Erythroblast (primary cell): ENCODE results near the gene IGLL1.
"Not testable (repeated sequence)": the region's sequence is repeated elsewhere in the genome, so short reads cannot be mapped to it uniquely, and the experiment has no call there.

ENCODE experiments used
- DNase-seq, 2 experiments: peaks; one replicate each; lab custom pipeline; 2025; lab: John Stamatoyannopoulos, UW
- GATA1 ChIP-seq: IDR thresholded peaks from 2 replicates; pipeline ENCODE4 v1.6.1; 2011; ENCODE audit warnings: low read depth, mild to moderate bottlenecking, control low read depth, low read length, moderate library complexity
- POLR2A ChIP-seq: IDR thresholded peaks from 2 replicates; pipeline ENCODE4 v1.6.1; 2011; ENCODE audit warnings: mild to moderate bottlenecking, low read length

The IGLL1 gene

DNA sequence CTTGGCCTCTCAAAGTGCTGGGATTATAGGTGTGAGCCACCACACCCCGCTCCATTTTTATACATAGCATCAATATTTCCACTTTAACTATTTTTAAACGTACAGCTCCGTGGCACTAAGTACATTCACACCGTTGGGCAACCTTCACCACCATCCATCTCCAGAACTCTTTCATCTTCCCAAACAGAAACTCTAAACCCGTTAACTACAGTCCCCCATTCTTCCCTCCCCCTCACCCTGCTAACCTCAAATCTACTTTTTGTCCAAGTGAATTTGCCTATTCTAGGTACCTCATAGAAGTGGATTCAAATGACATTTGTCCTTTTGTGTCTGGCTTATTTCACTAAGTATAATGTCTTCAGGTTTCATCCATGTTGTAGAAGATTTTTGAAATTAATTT is 3.4 kb downstream of the IGLL1 start:
- TF ChIP-seq POLR2A (no peak), GATA1 (no peak)
- no peak for DNase-seq

DNA sequence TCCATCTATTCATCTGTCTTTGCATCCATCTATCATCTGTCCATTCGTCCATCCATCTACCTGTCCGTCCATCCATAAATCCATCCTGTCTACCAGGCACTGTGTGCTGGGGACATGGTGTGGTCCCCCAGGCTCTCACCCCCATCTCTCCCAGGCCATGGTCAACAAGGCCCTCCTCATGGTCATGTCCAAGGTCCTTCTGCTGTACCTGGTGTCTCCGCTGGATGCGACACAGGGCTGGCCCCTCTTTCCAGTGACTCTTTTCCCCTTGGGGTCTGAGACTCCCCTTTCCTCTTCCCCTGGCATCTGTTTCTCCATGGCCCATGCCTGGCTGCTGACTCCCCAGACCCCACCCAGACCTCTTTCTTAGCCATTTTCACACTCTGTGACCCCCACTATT is 4.5 kb downstream of the IGLL1 start:
- no peak for DNase-seq

DNA sequence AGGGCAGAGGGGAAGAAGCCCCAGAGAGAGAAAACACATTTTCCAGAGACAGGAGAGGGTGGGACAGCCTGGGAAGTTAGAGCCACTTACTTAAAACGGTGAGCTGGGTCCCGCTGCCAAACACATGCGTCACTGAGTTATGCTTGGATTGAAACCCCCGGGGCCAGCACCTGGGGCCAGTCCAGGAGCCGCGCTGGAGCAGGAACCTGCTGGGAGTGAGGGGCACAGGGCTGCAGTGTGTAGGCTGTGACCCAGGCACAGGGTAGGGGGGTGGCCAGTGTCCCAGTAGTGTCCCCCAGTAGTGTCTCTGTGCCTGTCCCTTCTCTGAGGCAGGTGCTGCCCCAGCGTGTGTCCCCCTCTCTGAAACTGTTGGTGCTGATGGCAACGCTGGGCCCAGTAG is 5.2 kb downstream of the IGLL1 start:
- no peak for DNase-seq
- TF ChIP-seq GATA1 (no peak), POLR2A (no peak)

More for the DNA sequence above, 4.5 kb downstream of the IGLL1 start:
- TF ChIP-seq POLR2A: no peak
- TF ChIP-seq GATA1: no peak

DNA sequence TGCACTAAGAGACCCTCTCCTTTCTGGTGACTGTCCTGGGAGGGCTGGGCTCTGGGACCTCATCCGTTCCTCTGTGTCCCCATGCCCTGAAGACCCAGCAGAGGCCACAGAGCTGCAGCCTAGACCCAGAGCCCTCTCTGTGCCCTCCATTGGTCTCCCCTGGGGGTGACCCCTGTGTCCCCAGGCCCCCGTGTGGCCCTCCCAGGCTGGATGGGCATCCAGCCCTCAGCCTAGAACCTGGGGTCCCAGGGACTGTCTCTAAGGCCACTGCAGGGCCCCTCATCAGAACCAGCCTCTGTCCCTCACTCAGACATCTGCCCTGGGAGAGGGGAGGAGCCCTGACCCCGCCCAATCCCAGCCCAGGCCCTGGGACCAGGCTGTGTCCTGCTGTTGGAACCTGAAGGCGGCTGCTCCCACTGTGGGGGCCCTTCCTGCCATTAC is 5.7 kb downstream of the IGLL1 start:
- TF ChIP-seq POLR2A (no peak), GATA1 (no peak)
- no peak for DNase-seq

DNA sequence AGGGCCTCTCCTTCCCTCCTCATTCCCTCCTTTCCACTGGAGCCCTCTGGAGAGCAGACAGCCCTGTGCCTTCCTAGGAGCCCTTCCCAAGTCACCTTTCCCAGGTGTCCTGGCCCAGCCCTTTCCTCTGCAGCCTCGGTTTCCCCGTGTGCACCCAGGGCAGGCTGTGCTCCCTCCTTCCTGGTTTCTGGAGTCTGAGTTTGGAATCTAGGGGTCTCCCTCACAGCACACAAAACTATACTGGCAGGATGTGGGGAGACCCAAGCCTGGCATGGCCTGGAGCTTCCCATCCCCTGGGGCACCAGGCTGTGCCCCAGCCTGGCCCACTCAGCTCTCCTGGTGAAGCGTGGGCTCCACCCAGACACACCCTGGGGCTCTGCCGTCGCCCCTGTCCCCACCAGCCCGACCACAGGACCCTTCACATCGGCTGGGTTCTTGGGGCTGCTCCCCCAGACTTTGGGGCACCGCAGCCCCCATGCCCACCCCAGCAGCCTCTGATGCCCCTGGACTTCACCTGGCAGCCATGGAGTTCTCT is 6.3 kb downstream of the IGLL1 start:
- DNase-seq: not testable (repeated sequence)

DNA sequence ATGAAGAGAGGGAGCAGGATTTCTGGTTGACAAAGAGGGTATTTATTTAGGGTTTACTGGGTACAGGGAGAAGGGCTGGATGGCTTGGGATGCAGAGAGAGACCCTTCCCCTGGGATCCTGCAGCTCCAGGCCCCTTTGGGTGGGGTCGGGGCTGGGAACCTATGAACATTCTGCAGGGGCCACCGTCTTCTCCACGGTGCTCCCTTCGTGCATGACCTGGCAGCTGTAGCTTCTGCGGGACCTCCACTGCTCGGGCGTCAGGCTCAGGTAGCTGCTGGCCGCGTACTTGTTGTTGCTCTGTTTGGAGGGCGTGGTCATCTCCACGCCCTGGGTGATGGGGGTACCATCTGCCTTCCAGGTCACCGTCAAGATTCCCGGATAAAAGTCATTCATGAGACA is 7.0 kb downstream of the IGLL1 start:
- DNase-seq: not testable (repeated sequence)

DNA sequence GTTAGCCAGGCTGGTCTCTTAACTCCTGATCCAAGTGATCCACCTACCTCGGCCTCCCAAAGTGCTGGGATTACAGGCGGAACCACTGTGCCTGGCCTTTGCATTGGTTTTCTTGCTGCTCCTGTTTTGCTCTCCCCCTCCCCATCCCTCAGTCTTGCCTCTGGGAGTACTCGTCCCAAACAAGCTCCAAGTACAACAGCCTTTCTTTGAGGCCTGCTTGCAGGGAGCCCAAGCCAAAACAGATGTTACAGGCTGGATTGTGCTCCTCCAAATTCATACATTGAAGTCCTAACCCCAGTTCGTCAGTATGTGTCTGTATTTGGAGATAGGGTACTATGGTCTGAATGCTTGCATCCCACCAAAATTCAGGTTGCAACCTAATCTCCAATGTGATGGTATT is 8.6 kb downstream of the IGLL1 start:
- TF ChIP-seq GATA1 (no peak), POLR2A (no peak)
- no peak for DNase-seq

DNA sequence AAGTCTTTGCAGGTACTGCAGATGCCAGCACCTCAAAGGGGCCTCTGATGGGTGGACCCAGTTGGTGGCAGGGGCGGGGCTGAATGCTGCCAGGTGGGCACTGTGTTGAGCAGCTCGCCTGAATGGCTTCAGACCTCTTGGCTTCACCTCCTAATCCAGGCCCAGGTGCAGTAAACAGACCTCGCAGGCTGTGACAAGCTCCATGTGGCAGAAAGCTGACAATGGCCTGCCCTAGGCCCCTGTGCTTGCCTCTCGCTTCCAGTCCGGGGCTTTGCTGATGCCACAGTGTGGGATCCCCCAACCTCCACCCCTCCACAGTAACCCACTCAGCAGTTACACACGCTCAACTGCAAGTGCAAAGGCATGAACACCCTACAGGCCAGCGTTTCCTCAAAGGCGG is 9.4 kb downstream of the IGLL1 start:
- TF ChIP-seq POLR2A: no peak
- no peak for DNase-seq

DNA sequence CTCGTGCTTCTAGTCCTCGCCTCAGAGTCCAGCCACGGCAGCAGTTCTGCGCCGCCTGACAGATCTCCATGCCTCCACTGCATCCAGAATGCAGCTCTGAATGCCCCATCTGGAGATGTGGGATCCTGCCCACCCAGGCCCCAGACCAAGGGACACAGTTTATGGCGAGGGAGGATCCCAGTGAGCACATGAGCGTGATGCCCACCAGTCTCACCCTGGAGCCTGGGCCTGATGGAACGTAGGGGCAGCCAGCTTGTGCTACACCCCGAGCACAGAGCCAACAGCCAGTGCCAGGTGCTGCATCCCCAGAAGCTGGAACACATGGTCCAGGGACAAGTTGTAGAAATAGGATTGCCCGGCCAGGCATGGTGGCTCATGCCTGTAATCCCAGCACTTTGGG is 10.4 kb downstream of the IGLL1 start:
- TF ChIP-seq GATA1 (no peak), POLR2A (no peak)
- no peak for DNase-seq

DNA sequence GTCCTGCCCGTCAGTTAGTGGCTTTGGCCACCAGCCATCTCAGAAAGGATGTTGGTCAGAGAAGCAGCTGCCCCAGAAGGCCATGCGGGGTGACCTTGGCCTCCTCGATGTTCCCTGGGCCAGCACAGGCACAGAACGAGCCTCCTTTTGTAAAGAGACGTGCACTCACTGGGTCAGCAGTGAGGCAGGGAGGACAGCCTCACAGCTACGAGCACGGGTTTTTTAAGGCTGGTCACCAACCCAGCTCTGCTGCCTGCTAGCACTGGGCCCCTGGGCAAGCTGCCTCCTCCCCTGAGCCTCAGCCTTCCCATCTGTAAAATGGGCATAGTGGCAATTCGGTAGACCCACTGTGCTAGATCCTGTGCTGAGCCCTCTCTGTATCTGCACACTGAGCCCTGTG is 10.8 kb downstream of the IGLL1 start:
- no peak for TF ChIP-seq POLR2A
- no peak for TF ChIP-seq GATA1
- no peak for DNase-seq

DNA sequence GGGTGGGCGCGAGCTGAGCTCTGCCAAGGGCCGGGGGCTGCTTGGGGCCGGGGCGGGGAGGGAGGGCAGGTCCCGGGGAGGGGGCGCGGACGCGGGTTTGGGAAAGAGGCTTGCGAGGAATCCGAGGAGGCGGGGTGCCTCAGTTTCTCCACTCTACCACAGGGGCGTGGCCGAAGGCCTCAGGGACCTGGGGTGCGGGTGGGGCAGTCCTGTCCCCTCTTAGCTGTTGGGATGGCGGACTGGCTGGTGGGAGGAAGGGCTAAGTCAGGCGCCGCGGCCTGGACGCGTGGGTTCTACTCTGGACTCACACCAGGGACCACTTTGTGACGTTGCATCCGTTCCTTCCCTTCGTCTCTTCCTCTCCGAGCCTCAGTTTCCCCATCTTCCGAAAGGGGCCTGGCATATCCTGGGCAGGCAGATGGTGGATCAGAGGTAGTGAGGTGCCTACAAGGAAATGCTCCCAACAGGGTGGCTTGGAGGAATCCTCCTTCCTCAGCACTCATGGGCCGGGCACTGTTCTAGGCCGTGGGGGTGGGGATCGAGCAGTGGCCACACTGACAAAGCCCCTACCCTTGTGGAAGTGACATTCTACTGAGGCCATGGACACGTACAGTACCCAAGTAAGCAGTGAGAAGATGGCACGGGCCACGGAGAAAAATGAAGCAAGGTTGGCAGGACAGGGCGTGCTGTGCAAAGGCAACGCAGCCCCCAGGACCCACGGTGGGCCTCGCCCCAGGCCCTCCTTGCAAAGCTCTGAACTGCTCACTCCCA is 13.2 kb downstream of the IGLL1 start:
- no peak for TF ChIP-seq GATA1
- TF ChIP-seq POLR2A: no peak
- DNase-seq: no peak

DNA sequence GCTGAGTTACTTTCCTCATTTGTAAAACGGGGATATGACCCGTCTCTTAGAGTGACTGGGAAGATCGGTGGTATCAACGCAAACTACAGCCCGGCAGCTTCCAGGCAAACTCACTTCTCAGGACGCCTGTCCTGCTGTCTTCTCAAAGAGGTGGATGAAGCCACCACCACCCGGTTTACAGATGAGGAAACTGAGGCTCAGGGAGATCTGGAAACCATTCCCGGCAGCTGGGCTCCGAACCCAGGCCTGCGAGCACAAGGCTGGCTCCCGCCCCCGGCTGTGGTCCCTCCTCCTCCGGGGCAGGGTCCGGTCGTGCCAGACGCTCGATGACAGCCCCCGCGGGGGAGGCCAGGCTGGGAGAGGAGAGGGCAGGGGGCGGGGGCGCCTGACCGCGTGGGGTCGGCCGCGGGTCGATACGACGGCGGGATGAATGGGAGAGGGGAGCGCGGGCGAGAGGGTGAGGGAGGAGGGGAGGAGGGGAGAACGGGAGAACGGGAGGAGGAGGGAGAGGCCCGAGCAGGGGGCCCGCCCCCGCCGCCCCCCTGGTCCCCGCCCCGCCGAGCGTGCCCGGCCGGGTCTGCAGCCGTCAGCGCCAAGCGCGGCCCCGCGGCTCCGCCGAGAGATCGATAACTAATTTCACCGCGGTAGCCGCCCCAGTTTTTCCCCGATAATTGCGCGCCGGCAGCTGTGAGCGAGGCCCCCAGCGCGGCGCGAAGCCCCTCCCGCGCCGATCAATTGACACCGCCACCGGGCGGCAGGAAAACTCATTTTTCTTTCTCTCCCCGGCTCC is 14.0 kb downstream of the IGLL1 start:
- TF ChIP-seq POLR2A (no peak), GATA1 (no peak)
- DNase-seq: no peak

DNA sequence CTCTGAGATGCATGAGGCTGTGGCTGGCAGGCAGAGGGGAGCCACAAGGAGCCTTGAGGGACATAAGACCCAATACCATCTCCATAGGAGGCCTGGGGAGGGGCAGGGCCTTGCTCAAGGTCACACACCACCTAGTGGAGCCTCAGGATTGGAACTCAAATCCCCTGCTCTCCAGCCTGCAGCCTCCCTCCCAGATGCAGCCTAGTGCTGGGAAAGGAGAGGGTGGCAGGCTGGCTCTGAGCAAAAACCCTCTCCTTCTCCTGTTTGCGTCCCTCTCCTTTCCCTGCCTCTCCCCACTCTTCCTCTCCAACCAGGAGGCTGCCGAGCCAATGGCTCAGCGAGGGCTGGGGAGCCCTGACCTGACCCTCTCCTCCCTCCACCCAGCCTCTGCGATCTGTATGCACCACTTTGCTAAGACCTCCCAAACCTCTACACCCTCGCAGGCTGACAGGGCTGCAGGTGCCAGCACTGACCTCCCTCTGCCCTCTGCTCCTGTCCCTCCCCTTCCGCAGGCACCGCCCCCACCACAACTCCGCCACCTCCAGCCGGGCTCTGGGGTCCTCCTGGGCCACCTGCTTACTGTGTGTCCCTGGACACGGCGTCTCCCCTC is 14.7 kb downstream of the IGLL1 start:
- no peak for TF ChIP-seq POLR2A
- no peak for TF ChIP-seq GATA1

DNA sequence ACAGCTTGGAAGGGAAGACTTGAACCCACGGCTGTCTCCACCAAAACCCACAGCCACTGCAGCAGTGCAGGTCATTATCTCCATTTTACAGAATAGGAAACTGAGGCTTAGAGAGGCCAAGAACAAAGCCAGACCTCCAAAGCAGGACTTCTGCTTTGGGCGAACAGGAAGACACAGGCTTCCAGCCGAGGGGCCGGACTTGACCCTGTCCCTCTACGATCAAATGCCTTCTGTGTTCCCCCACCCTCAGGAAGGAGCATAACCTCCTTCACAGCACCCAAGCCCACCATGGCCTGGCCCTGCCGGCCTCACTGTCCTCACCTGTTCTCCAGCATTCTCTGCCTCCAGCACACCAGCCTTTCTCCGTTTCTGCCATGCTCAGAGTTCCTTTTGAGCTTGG is 15.8 kb downstream of the IGLL1 start:
- TF ChIP-seq GATA1 (no peak), POLR2A (no peak)

More for the DNA sequence above, 14.7 kb downstream of the IGLL1 start:
- peak; percentile 8 to 9 for DNase-seq

More for the DNA sequence above, 15.8 kb downstream of the IGLL1 start:
- no peak for DNase-seq
